ENCODE measurements around the gene HSPA12A.

The HSPA12A gene

DNA sequence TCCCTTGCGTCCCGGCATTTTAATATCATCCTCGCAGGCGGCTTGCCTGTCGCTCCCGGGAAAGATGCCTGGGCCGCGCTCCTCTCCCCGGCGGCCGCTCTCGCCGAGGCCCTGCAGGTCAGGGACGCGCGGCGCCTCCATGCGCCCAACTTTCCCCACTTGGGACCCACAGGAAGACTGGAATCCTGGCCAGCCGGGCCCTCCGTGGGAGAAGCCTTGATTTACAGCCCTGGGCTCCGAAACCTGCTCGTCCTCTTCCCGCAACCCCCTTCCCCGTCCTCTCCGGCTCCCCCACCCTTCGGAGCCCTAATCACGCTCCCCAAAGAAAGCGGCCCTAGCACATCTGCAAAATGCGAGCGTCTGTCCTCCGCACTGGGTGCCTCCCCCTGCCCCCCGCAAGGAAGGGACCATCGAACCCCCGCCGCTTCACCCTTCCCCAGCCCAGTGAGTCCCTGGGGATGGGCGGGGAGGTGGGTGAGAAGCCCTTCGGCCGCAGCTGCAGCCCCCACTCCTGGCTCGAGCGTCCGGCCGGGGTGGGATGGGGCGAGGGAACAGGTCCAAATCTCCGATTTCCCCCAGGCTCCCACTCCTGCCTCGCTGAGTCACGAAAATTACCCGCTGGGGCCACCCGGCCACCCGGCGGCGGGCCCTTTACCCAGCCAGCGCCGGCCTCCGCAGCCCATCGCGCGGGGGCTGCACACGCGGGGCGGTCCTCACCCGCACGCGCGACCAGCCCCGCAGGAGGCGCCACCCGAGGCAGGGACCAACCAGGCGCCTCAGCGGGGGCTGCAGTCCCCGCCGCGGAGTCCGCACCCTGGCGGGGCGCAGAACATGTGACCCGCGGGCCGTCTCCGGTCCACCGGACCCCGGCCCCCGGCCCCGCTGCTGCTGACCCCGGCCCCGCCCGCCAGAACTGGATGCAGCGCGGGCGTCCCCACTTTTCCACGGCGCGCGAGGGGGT is 695 bp downstream of the HSPA12A start:
- DNase-seq (ENCODE audit: low read depth), result no peak

DNA sequence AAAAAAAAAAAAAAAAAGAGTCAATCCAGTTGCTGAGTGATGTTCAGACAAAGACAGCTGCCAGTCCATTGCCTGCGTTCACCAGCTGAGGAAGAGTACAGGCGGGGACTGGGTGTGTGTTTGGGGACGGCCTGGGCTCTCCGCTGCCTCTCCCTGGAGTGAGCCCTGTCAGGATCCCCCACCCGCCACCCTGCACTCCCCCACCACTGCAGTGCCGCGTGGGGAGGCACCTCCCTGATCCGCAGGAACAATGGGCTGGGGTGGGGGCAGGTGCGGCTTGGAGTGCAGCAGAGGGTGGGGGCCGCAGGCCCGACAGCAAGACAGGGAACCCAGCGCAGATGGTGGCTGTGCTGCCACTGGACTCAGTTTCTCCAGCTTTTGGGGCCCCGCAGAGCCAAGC is 1.4 kb downstream of the HSPA12A start:
- no peak for DNase-seq (ENCODE audit: low read depth)

GRCh38 chr10:116738339-116738738 is 4.0 kb downstream of the HSPA12A start:
- DNase-seq (ENCODE audit: low read depth), result no peak

DNA sequence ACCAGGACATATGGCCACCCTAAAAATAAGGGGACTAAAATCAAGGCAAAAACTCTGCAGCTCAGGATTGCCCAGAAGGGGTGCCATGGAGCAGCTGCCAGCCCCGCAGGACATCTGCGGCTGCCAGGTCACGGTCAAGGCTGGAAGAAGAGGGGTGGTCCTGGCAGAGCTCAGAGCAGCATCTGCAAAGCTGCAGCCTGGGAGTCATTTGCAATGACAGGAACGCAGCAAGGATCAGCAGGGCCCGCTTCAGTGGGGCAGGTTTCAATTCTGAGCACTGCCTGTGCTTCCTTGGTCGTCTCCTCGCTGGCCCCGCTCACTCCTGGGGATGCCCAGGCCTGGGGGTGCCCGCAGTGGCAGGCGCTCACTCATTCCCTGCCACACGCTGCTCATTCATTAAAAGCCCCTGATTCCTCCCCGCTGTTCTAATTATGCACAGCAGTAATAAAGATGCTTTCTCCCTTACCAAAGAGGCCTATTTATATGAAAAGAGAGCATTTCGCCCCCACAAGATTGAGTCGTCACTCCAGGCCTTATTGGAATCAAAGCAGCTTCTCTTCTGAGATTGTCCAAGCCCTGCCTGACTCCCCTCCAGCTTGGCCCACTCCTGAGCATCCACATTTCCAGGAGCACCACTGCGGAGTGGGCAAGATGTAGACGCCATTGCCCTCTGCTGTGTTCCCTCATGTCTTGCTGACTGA is 4.6 kb downstream of the HSPA12A start:
- DNase-seq (ENCODE audit: low read depth), result no peak

DNA sequence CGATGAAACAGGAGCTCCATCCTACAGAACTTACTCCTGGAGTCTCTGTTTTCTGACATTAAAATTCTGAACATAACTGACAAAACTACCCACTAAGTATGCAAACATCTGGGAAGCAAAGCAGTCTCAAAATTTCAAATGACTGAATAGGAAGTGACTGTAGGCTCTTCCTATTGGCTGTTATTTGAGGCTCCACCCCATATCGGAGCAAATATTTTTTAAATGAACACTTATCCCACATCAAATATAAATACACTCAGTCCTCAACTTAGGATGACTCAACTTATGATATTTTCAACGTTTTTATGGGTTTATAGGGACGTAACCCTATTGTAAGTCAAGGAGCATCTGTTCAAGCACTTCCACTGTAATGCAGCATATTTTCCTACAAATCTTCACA is 8.8 kb downstream of the HSPA12A start:
- peak; percentile 34 for DNase-seq (ENCODE audit: low read depth)

DNA sequence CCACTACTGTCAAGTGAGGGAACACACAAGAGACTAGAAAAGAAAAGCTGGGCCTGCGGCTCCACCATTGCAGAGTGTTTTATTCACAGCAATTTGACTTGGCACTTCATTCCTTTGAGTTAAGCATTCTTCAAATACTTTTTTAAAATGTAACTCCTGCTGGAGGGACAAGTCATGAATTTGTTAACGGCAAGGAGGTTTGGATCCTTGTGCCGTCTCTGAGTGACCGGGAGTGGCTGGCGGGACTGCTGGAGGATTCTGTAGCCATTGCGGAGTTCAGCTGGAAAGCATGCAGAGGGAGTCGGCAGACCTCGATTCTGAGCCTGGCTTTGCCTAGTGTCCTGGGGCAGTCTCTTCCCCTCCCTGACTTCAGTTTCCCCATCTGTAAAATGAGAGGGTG is 9.8 kb downstream of the HSPA12A start:
- DNase-seq (ENCODE audit: low read depth), result no peak

DNA sequence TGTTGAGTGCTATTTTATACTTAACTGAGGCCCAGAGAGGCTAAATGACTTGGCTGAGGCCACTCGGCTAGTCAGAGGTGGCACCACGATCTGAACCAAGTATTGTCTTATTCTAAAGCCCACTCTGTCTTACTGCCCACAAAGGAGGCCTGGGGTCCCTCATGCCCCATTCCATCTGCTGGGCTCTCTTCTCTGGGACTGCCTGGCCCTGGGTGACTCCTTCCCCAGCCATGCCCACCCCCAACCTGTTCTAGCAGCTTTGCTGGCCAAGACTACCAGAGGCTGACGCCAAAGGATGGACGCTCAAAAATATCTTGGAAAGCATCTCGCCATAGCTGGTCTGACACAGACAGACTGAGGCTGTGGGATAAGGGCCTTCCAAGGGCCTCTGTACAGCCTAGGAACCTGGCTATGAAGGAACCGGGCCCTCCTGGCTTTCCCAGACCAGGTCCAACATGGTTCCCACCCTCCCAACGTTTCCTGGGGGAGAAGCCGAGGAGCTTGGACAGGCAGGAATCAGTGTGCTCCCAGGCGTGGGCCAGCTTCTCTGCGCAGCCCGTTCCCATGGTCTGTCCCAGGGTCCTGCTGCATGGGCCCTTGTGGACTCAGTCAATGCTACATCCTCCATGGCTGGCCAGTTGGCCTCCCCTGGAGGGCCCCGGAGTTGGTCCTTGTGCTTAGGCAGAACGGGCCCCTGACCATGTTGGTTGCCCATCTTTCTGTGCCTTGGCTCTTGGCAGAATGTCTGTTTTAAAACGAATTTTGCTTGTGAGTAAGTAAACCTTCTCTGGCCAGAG is 11.7 kb downstream of the HSPA12A start:
- DNase-seq (ENCODE audit: low read depth), result no peak

GRCh38 chr10:116729243-116729642 is 13.1 kb downstream of the HSPA12A start:
- DNase-seq (ENCODE audit: low read depth), result no peak

DNA sequence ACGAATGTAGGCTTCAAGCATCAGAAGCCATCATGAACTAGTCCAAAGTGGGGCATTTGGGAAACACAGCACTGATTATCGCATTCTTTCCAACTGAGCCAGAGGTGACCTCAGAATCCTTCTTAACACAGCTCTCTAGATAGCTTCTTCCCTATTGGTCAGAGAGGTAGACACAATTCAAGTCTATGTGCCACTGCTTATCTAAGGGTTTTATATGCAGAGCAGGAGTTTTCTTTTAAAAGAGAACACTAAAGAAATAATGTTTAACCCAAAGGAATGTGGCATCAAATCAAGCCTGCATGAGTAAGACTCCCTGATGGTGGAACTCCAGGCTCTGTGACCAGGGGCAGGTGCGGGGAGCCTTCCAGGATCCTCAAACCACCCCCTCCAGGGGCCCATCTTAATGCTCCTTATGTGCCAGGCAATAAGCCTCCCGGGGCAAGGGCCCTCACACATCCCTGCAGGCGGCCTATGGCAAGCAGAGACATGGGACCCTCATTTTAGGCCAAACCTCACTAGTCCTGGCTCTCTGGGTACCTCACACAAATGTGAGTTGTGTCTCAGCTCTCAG is 13.8 kb downstream of the HSPA12A start:
- DNase-seq (ENCODE audit: low read depth), result no peak

GRCh38 chr10:116723428-116724281 is 18.7 kb downstream of the HSPA12A start:
- DNase-seq (ENCODE audit: low read depth), result no peak

- no peak for DNase-seq (ENCODE audit: low read depth)
Observed at GRCh38 chr10:116722736-116723427, 19.5 kb downstream of the HSPA12A start.

GRCh38 chr10:116721547-116722392 is 20.6 kb downstream of the HSPA12A start:
- no peak for DNase-seq (ENCODE audit: low read depth)

- DNase-seq (ENCODE audit: low read depth), result no peak
Observed at GRCh38 chr10:116720668-116721546, 21.5 kb downstream of the HSPA12A start.

DNA sequence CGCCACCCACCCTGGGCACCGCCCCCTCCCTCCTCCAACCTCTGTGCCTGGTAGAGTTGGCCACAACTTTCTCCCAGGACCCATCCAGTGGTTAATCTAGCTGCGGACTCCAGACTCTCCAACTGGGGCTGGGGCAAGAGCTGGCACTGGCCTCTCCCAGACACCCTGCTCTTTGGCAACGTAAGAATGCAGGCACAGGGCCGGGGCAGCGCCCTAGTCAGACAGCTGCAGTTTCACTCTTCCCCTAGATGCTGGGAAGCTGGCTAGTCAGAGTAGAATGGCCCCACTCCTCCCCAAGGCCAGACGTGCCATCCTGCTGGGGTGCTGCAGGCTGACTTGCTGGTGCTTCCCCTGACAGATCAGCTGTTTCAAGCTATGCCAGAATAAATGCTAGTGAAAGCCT is 22.1 kb downstream of the HSPA12A start:
- DNase-seq (ENCODE audit: low read depth), result no peak

DNA sequence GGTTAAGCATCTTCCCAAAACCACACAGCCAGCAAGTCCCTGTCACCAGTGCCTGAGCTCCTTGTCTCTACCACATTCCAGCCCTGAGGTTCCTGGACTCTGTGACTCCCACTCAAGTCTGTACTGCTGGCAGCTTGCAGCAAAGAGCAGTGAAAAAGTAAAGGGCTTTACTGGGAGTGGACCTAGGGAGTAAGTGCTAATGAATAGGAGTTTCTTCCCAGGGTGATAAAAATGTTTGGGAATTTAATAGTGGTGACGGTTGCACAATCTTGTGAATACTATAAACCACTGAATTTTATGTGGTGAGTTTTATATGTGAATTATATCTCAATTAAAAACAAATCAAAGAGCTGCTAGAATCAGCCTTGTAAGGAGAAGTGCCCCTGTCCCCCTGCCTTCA is 22.6 kb downstream of the HSPA12A start:
- no peak for DNase-seq (ENCODE audit: low read depth)

DNA sequence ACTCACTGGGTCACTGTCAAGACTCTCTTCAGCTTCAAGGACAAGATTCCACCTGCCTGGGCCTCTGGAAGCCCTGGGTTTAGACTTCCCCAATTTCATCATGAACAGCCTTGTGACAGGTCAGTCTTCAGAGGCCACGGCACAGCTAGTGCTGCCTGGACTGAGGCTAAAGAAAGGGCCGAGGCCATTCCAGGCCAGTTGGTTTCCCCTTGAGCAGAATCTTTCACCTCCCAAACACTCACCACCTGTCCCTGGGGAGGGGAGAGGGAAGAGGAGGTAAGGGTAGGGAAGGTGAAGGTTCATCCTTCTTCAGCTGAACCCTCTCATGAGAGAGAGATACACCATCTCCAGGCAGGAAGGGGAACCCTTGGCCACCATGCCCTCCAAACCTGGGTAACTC is 24.3 kb downstream of the HSPA12A start:
- DNase-seq (ENCODE audit: low read depth), result no peak

DNA sequence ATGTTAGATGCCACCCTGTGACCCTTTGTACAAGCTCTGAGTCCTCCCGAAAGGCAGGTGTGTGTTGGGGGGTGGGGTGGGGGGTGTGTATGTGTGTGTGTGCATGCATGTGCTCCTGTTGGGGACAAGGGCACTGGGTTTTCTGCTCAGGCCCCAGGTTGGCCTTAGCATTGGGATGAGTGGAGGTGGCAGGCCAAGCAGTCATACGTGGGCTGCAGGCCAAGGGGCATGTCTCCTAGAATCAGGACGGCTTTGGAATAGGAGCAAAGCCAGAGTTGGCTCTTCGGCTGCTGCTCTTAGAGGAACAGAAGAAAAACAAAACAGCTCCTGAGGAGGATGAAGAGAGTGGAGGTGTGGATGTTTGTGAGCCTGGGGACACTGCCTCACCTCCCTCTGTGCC is 26.0 kb downstream of the HSPA12A start:
- DNase-seq (ENCODE audit: low read depth), result no peak

DNA sequence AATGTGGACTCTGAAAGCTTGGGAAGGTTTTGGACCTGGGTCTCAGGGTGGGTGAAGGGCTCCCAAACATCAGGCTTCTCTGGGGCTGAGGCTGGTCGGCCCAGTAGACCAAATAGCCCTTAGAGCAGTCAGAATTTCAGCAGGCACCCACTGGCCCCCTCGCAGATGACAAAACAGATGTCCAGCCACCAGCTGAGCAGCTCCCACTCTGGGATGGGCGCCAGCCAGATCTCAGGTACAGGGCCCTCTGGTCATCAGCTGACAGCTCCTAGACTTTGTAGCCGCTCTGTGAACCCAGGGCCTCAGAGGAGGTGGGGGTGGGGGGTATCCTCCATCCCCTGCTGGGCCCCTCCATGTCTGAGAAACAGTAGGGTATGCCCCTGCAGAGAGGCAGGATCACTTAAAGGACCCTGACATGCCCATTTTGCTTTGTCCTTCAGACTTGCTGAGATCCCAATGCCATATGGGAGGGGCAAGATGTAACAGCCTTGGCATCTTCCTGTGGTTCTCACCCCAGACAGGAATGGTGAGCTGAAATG is 26.5 kb downstream of the HSPA12A start:
- no peak for DNase-seq (ENCODE audit: low read depth)

Data from GM04503 (cell line).